ENCODE results near the gene SLIT3.

Gene SLIT3

DNA sequence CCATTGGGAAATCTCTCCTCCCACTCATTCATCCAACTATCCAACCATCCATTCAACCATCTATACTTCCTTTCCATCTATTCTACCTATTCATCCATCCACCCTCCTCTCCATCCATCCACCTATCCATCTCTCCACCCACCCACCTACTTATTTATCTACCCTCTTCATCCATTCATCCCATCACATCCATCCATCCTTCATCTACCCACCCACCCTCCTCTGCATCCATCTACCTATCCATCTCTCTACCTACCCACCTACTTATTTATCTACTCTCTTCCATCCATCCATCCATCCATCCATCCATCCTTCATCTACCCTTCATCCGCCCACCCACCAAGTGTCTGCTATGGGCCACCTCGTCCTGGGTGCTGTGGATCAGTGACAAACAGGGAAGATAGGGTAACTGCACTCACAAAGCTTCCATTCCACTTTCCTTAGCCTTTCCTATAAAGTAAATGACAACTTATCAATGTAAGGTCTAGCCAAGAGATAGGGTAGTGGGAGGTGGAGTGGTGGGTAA, 625.0 kb downstream of the SLIT3 start:
- no peak for DNase-seq

- no peak for DNase-seq
These were observed 626.0 kb downstream of the SLIT3 start for GRCh38 chr5:168674893-168675482.

DNA sequence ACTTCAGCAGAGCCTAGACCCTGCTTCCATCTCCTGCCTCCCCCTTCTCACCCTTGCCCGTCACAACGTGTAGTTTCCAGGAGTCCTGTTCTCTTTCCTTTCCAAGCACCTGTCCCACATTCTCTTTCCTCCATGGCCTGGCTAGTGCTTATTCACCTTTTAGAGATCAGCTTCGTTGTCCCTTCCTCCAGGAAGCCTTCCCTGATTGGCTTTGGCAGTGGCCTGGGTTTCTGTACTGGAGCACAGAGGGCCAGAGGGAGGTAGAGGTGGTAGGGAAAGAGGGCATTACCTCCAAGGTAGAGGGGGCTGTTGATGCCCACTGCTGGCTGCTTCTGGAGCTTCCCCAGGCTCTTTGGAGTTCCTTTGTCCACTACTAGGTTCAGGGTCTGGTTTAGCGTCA, 628.1 kb downstream of the SLIT3 start:
- no peak for DNase-seq

- DNase-seq: no peak
These were observed 628.9 kb downstream of the SLIT3 start for GRCh38 chr5:168672016-168672415.

DNA sequence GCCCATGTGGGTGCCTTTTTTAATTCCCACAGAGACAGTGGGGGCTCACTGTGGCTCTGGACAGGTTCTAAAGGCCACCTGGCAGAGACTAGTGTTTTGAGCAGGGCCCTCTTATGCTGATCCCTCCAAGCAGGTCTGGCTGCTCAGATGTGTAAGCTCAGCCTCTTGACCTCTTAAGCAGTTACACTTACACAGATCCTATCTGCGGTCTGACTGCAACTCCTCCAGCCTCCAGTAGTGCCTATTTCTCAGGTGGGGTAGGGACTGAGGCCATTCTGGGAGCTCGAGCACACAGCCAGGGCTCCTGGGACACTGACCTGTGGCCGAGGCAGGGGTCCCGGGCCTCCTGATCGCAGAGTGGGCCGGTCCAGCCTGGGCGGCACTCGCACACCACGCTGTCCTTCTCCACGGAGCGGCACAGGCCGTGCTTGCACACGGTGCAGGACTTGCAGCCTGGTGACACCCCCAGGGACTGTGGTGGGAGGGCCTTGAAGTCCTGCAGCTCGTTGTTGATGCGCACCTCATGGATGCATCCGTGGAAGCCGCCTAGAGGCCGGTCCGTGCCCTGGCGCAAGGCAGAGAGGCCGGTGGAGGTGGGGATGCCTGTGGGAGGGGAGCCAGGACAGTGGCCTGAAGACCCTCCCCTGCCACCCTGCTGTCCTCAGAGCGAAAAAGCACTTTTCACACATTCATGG, 629.9 kb downstream of the SLIT3 start:
- DNase-seq: no peak

DNA sequence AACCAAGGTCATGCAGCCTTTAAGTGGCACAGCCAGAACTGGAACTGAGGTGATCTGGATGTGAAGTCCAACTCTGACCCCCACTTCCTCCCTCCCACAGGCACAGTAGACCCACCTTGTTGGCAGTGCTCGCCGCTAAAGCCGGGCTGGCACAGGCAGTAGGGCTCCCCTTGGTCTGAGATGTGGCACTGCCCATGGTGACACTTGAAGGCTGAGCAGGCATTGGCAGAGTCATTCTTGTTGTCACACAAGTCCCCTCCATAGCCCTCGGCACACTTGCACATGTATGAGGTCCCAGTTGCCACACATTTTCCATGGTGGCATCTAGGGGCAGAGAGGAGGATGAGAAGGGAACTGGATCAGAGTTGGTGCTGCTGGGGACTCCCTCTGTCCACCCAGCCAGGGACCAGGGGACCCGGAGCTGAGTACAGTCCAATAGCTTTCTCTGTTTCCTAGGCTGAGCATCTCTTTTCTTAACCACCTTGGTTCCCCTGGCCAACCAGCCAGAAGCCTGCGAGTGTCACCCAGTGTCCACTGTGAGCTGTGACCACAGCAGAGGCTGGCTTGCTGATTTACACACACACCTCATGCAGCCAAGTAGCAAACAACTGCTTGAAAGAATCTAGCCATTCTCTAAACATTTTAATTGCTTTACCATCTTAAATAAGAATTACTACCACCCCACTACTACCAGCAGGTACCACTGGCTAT, 631.1 kb downstream of the SLIT3 start:
- no peak for DNase-seq

GRCh38 chr5:168669156-168669555, 631.8 kb downstream of the SLIT3 start:
- DNase-seq: no peak

DNA sequence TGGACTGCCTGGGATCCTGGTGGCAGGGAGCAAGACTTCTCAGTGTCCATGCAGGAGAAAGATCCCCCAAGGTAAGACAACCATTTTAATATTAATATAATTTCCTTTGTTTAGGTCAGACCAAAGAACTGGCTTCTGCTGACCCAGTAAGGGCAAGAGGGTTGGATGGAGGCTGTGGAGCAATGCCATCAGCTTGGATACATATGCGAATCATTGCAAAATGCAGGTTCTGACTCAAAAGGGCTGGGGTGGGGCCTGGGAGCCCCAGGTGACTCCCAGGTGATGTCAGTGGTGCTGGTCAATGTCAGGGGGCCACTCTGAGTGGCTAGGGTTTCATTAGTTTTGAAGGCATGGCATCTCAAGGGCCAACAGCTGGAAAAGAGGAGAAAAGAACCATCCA, 632.9 kb downstream of the SLIT3 start:
- no peak for DNase-seq

- no peak for DNase-seq
These were observed 633.6 kb downstream of the SLIT3 start for GRCh38 chr5:168667301-168667840.

DNA sequence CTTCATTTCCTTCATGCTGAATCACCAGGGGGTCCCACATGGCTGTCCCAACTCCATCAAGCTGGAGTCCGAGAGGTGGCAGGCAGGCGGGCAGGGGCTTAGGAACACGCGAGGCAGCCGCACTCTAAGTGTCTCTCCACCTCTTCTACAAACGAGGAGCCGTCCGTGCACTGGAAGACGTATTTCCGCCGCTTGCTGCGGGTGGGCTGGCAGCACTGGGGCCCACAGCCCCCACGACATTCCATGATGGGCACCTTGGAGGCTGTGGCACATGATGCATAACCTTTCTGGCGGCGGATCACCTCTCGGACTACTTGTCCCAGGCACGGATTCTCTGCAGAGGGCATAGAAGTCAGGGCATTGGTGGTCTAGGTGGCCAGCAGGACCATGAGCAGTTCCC, 634.6 kb downstream of the SLIT3 start:
- DNase-seq: no peak

GRCh38 chr5:168663276-168664004, 637.5 kb downstream of the SLIT3 start:
- DNase-seq: no peak

GRCh38 chr5:168661593-168662485, 639.1 kb downstream of the SLIT3 start:
- no peak for DNase-seq

DNA sequence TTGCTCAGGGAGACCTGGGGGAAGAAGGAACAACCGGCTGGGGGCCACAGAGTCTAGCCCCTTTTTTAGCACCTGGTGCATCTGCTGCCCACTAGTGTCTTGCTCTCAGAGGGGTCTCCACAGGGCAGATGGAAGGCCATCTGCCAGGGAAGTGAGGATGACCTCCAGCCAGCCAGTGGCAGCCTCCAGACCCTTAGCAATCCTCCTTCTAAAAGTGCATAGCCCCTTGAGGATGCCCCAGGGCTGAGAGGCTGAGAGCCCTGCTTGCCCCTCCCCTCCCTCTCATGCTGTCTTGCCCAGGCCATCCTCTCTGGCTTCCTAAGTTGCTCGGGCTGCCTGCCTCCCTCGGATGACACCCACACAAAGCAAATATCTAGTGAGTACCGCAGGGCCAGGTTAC, 640.2 kb downstream of the SLIT3 start:
- no peak for DNase-seq

DNA sequence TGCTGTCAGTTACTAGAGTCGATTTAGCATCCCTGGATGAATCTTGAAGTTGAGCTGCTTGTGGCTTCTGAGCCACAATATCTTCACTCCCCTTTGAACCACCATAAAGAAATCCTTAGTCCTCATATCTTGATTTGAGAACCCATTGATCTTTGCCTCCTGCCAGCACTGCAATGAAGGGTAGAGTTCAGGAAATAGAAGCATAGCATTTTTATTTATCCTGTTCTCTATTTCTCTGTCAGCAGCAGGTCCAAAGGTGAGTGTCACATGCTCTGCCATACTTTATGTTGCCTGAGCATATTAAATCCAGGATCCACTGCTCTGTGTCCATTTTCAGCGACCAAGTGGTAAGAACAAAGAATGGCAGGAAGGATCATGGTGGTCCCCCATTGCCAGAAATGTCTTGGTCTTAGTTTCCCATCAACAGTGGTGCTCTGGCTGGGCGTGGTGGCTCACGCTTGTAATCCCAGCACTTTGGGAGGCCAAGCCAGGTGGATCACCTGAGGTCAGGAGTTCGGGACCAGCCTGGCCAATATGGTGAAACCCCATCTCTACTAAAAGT, 641.6 kb downstream of the SLIT3 start:
- no peak for DNase-seq

DNA sequence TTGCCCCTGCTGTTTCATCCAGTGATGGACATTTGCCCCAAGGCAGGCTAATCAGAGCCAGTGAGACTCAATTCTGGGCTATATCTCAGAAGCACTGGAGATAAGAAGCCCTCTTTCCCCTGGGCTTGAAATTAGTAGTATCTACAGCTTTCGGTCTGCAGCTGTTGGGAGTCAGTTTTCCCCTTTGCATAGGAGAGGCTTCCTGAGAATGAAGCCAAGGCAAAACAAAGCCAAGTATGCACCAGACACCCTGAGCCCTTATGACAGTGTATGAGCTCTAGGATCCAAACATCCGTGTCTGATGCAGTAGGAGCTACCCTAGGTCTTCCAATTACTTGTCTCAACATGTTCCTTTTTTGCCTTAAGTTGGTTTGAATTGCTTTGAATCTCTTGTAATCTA, 642.5 kb downstream of the SLIT3 start:
- DNase-seq: no peak

DNA sequence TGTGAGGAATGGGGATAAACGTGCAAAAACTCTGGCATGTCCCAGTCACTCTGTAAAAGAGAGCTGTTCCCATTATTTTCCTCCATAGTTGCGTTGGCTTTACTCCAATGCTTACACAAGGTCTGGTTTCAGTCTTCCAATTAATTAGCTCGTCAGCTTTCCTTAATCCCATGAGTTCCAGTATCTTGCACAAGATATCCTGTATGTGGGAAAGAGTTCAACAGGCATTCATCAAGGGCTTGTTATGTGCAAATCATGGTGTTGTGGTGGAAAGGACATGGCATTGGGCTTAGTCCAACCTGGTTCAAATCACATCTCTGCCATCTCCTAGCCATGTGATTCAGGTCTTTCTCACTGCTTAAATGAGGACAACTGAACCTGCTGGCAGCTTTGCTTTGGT, 644.3 kb downstream of the SLIT3 start:
- DNase-seq: no peak

- no peak for DNase-seq
These were observed 645.6 kb downstream of the SLIT3 start for GRCh38 chr5:168655316-168655715.

DNA sequence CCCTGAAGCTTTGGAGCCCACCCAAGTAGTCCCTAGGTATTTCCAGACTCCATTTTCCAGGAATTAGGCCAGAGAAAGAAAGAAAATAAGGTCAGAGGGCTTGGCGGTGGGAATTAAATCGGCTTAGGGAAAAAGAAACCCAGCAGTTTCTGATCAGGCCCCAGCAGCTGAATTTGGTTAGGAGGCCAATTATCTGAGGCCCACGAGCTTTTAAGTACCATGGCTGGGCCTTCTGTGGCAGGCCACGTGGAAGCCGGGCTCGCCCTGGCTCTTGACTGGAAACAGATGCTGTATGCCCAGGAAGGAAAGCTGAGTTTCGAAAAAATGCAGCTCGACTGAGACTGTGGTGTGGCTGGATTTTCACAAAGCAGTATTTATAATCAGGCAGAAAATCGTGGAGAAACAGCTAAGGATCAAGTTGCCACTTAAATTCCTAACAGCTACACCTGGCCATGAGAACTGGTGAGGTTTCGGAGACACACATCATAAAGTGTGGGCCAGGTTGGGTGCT, 646.7 kb downstream of the SLIT3 start:
- DNase-seq: no peak

DNA sequence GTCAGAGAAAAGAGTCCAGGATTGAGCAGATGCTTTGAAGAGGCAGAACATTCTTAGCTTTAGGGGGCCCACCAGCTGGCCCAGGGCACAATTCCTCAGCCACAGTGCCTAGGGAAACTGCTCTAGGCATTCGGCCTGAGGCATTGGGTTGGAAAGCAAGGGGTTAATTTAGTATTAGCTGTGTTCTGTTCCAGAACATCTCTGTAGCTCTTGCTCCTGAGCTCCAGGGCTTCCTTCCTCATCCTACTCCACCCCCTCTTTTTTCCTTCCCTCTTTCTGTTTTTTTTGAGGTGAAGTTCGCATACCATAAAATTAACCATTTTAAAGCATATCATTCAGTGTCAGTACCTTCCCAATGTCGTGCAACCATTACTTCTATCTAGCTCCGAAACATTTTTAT, 647.3 kb downstream of the SLIT3 start:
- DNase-seq: no peak

DNA sequence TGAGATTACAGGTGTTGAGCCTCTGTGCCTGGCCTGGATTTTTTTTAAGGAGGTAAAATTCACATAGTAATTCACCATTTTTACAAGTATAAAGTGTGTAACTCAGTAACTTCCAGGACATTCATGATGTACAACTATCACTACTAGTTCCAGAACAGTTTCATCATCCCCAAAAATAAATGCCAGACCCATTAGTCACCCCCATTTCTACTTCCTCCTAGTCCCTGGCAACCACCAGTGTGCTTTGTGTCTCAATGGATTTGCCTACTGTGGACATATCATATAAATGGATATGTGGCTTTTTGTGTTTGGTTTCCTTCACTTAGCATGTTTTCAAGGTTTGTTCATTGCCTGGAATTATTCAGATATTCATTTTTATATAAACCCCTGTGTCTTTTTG, 649.3 kb downstream of the SLIT3 start:
- DNase-seq: no peak

GRCh38 chr5:168649306-168649705, 651.6 kb downstream of the SLIT3 start:
- DNase-seq: no peak

GRCh38 chr5:168648576-168648975, 652.4 kb downstream of the SLIT3 start:
- no peak for DNase-seq
